Left colon (tissue), 2 donors: Measurements from ENCODE around the gene ZBTB7C. TPM values are rescaled to one million over a fixed set of nuclear protein-coding genes. Genes with fewer than 3 reads are reported as not detected.

Source experiments
- ATAC-seq: fragments of 200-7000 bp; cut with Tn5 transposase; one replicate; pipeline ENCODE4 v1.9.1; 2020; ENCODE audit warnings: mild to moderate bottlenecking, moderate library complexity
- DNase-seq, 2 donors: peaks; one replicate each; pipeline ENCODE4 v3.0.0-alpha.2; 2020
- intact Hi-C, 2 donors: fragments of 100-400 bp; cut with DNase I in 1 of 2; cut with micrococcal nuclease in 1 of 2; formaldehyde crosslinking; loops; one replicate each; pipeline versions ENCODE4 v1.11.2 to v1.14.0; 2022; cut with DNase I, micrococcal nuclease
- total RNA-seq, 2 donors: library from RNA; stranded (reverse); fragmentation: NEBNext Ultra II Directional; extraction: Animal tissue kit (Norgen Biotek cat#: 25700); gene quantifications; one replicate each; pipeline ENCODE4 v1.2.1, GENCODE V29; 2021
- donor health status: DM: no; HTN: no; CAD: no.
- donor health status: DM: yes; HTN: yes; CAD: no.

Gene ZBTB7C
- total RNA-seq, 2 donors from 2014 or later: 52.1 to 53.4 TPM

GRCh38 chr18:47978603-47979002 lies 430.6 kb downstream of the ZBTB7C start:
- ATAC-seq: no peak

GRCh38 chr18:47978141-47978540 lies 431.0 kb downstream of the ZBTB7C start:
- intact Hi-C loops: no loop called here
- no peak for ATAC-seq

More at GRCh38 chr18:47978603-47979002, 430.6 kb downstream of the ZBTB7C start:
- no peak for DNase-seq
- intact Hi-C loops: no loop called here

More at GRCh38 chr18:47978141-47978540, 431.0 kb downstream of the ZBTB7C start:
- DNase-seq: no peak

Other genes starting within 250 kb of the ZBTB7C start
- gene CTIF, start 129.6 kb upstream of the ZBTB7C start, total RNA-seq: 10 to 100 TPM; 14.8 to 18.5 TPM